IMR-90 (cell line): Measurements from ENCODE around the gene ETFB. TPM values are rescaled to one million over a fixed set of nuclear protein-coding genes. Genes with fewer than 3 reads are reported as not detected.

ENCODE experiments used
- ATAC-seq: fragments of 200-7000 bp; cut with Tn5 transposase; 2 replicates; pipeline ENCODE4 v1.9.1; 2020; ENCODE audit warnings: low read depth, mild to moderate bottlenecking, moderate library complexity
- BruUV-seq: library from RNA; stranded (reverse); fragments of 400-500 nt; replicated peaks from 2 replicates; lab custom pipeline; 2021; lab: Mats Ljungman, UMichigan
- CTCF ChIA-PET: fragments of 300-600 bp; formaldehyde crosslinking; extraction: SDS; loops from one replicate; lab custom pipeline; 2021; ENCODE audit warnings: antibody characterized with exemption; lab: Yijun Ruan, JAX
- POLR2A ChIA-PET: fragments of 300-600 bp; sonication (Branson Sonifier 250); formaldehyde crosslinking; loops from one replicate; lab custom pipeline; 2022; ENCODE audit warnings: antibody characterized with exemption; ENCODE audit not compliant: unreplicated experiment; lab: Charles Lee
- DNase-seq: peaks from one replicate; pipeline ENCODE4 v3.0.0; 2013
- H2AFZ ChIP-seq: replicated peaks from 2 replicates; pipeline ENCODE3; 2013; ENCODE audit warnings: low read length, mild to moderate bottlenecking; ENCODE audit not compliant: poor library complexity
- H2AK5ac ChIP-seq: 2 replicates; pipeline ENCODE4 v1.6.1; 2013; ENCODE audit warnings: low read depth, low read length, inconsistent platforms
- H2AK9ac ChIP-seq: replicated peaks from 2 replicates; pipeline ENCODE3; 2013; ENCODE audit warnings: mild to moderate bottlenecking, low read depth, low read length, moderate library complexity; ENCODE audit not compliant: poor library complexity
- H2BK120ac ChIP-seq: 2 replicates; pipeline ENCODE4 v1.6.1; 2013; ENCODE audit warnings: low read depth, low read length, inconsistent platforms
- H2BK15ac ChIP-seq: 3 replicates; pipeline ENCODE4 v1.6.1; 2013; ENCODE audit warnings: low read depth, low read length, inconsistent platforms
- H2BK20ac ChIP-seq: 2 replicates; pipeline ENCODE4 v1.6.1; 2013; ENCODE audit warnings: low read depth, mild to moderate bottlenecking, inconsistent platforms, low read length, moderate library complexity
- H2BK5ac ChIP-seq: 2 replicates; pipeline ENCODE4 v1.6.1; 2013; ENCODE audit warnings: mild to moderate bottlenecking, low read depth, low read length, inconsistent platforms; ENCODE audit not compliant: poor library complexity, severe bottlenecking
- H3K14ac ChIP-seq: replicated peaks from 2 replicates; pipeline ENCODE4 v1.6.1; 2013; ENCODE audit warnings: low read depth, low read length, inconsistent platforms
- H3K18ac ChIP-seq: 2 replicates; pipeline ENCODE4 v1.6.1; 2013; ENCODE audit warnings: low read depth, low read length, control low read depth
- H3K23ac ChIP-seq: 2 replicates; pipeline ENCODE4 v1.6.1; 2013; ENCODE audit warnings: low read depth, low read length, inconsistent platforms
- H3K27ac ChIP-seq: 2 replicates; pipeline ENCODE4 v1.5.1; 2013; ENCODE audit warnings: mild to moderate bottlenecking, control low read depth, low read length; ENCODE audit not compliant: insufficient read depth
- H3K27me3 ChIP-seq: 2 replicates; pipeline ENCODE4 v1.6.1; 2013; ENCODE audit warnings: low read length; ENCODE audit not compliant: control insufficient read depth, insufficient read depth
- H3K36me3 ChIP-seq: 2 replicates; pipeline ENCODE4 v1.6.1; 2013; ENCODE audit warnings: low read length, mixed read lengths; ENCODE audit not compliant: control insufficient read depth, insufficient read depth
- H3K4ac ChIP-seq: 2 replicates; pipeline ENCODE4 v1.6.1; 2013; ENCODE audit warnings: low read depth, low read length, inconsistent platforms
- H3K4me1 ChIP-seq: 2 replicates; pipeline ENCODE4 v1.6.1; 2013; ENCODE audit warnings: low read length, mixed read lengths; ENCODE audit not compliant: control insufficient read depth, insufficient read depth
- H3K4me2 ChIP-seq: 2 replicates; pipeline ENCODE4 v1.6.1; 2013; ENCODE audit warnings: low read depth, mild to moderate bottlenecking, control low read depth, low read length, moderate library complexity
- H3K4me3 ChIP-seq: 2 replicates; pipeline ENCODE4 v1.5.1; 2013; ENCODE audit warnings: low read depth, mild to moderate bottlenecking, control low read depth, low read length, moderate library complexity; ENCODE audit not compliant: insufficient read depth
- H3K56ac ChIP-seq: 2 replicates; pipeline ENCODE4 v1.6.1; 2013; ENCODE audit warnings: low read length, inconsistent platforms; ENCODE audit not compliant: insufficient read depth; ENCODE audit errors: extremely low read depth
- H3K79me1 ChIP-seq, 2 experiments: 2 replicates each; pipeline ENCODE4 v1.6.1; 2013; ENCODE audit warnings: low read length in 2 of 2, inconsistent platforms in 1 of 2, low read depth in 1 of 2
- H3K9ac ChIP-seq: 2 replicates; pipeline ENCODE4 v1.6.1; 2013; ENCODE audit warnings: low read depth, low read length, control low read depth
- H3K9me1 ChIP-seq: 2 replicates; pipeline ENCODE4 v1.6.1; 2013; ENCODE audit warnings: low read length, inconsistent platforms; ENCODE audit not compliant: insufficient read depth
- H3K9me3 ChIP-seq: 2 replicates; pipeline ENCODE4 v1.6.1; 2013; ENCODE audit warnings: low read length; ENCODE audit not compliant: control insufficient read depth, insufficient read depth
- H4K20me1 ChIP-seq: 2 replicates; pipeline ENCODE4 v1.6.1; 2013; ENCODE audit warnings: low read length, inconsistent platforms; ENCODE audit not compliant: insufficient read depth
- H4K5ac ChIP-seq: 2 replicates; pipeline ENCODE4 v1.6.1; 2013; ENCODE audit warnings: mild to moderate bottlenecking, low read depth, low read length, control low read depth
- H4K8ac ChIP-seq, 2 experiments: 2 replicates each; pipeline ENCODE4 v1.6.1; 2013; ENCODE audit warnings: low read depth in 2 of 2, low read length in 2 of 2, control low read depth in 1 of 2, inconsistent platforms in 1 of 2
- H4K91ac ChIP-seq: 2 replicates; pipeline ENCODE4 v1.6.1; 2013; ENCODE audit warnings: low read depth, low read length, inconsistent platforms; ENCODE audit not compliant: insufficient read depth
- BHLHE40 ChIP-seq: fragments of 150-350 bp; IDR thresholded peaks from 2 replicates; pipeline ENCODE4 v1.6.1; 2016; ENCODE audit warnings: mild to moderate bottlenecking, low read depth, low read length
- CEBPB ChIP-seq: IDR thresholded peaks from 2 replicates; pipeline ENCODE4 v1.6.1; 2012; ENCODE audit warnings: low read depth, low read length, improper control_type of control experiment
- CHD1 ChIP-seq: IDR thresholded peaks from 2 replicates; pipeline ENCODE4 v1.6.1; 2012; ENCODE audit warnings: low read depth, low read length, improper control_type of control experiment
- CTCF ChIP-seq: conservative IDR thresholded peaks from 2 replicates; pipeline ENCODE4 v1.5.1; 2012; ENCODE audit warnings: mild to moderate bottlenecking, low read depth, low read length, improper control_type of control experiment
- ELK1 ChIP-seq: fragments of 150-350 bp; IDR thresholded peaks from 2 replicates; pipeline ENCODE4 v1.6.1; 2016; ENCODE audit warnings: low read depth, mild to moderate bottlenecking, low read length, moderate library complexity, borderline replicate concordance
- FOS ChIP-seq: fragments of 150-350 bp; IDR thresholded peaks from 2 replicates; pipeline ENCODE4 v1.6.1; 2016; ENCODE audit warnings: low read depth, low read length
- MAFK ChIP-seq: IDR thresholded peaks from 2 replicates; pipeline ENCODE4 v1.6.1; 2012; ENCODE audit warnings: low read depth, low read length, improper control_type of control experiment
- MAZ ChIP-seq: IDR thresholded peaks from 2 replicates; pipeline ENCODE4 v1.6.1; 2012; ENCODE audit warnings: low read depth, mild to moderate bottlenecking, low read length, improper control_type of control experiment, moderate library complexity, borderline replicate concordance
- MXI1 ChIP-seq: IDR thresholded peaks from 2 replicates; pipeline ENCODE4 v1.6.1; 2012; ENCODE audit warnings: low read depth, mild to moderate bottlenecking, low read length, moderate library complexity, borderline replicate concordance
- POLR2A ChIP-seq: IDR thresholded peaks from 2 replicates; pipeline ENCODE4 v1.6.1; 2012; ENCODE audit warnings: mild to moderate bottlenecking, low read depth, low read length
- RAD21 ChIP-seq: IDR thresholded peaks from 2 replicates; pipeline ENCODE4 v1.6.1; 2012; ENCODE audit warnings: low read length, improper control_type of control experiment
- RCOR1 ChIP-seq: IDR thresholded peaks from 2 replicates; pipeline ENCODE4 v1.6.1; 2012; ENCODE audit warnings: mild to moderate bottlenecking, low read length, improper control_type of control experiment; ENCODE audit not compliant: insufficient replicate concordance
- RFX5 ChIP-seq: IDR thresholded peaks from 2 replicates; pipeline ENCODE4 v1.8.0; 2012; ENCODE audit warnings: low read depth, mild to moderate bottlenecking, low read length, moderate library complexity
- SMC3 ChIP-seq: fragments of 150-350 bp; IDR thresholded peaks from 2 replicates; pipeline ENCODE4 v1.6.1; 2016; ENCODE audit warnings: low read depth, mild to moderate bottlenecking, antibody characterized with exemption, low read length, moderate library complexity
- USF2 ChIP-seq: fragments of 150-350 bp; IDR thresholded peaks from 2 replicates; pipeline ENCODE4 v1.6.1; 2017; ENCODE audit warnings: mild to moderate bottlenecking, antibody characterized with exemption, low read length, low read depth
- WGBS, 2 experiments: methylation state at CpG; one replicate each; pipeline versions ENCODE4 v1.1.5 to v1.1.7; 2013; ENCODE audit warnings: missing lambda C conversion rate in 2 of 2; ENCODE audit not compliant: insufficient read length in 1 of 2; ENCODE audit errors: extremely low coverage in 2 of 2; 5-methylcytosine and 5-hydroxymethylcytosine counted together
- dilution Hi-C: fragments of 300-500 bp; cut with HindIII; formaldehyde crosslinking; loops from one replicate; pipeline ENCODE4 v1.14.3; 2018; ENCODE audit warnings: low sequenced_read_pairs; ENCODE audit not compliant: unreplicated experiment
- in situ Hi-C: fragments of 300-500 bp; cut with MboI; formaldehyde crosslinking; loops from 3 replicates; pipeline ENCODE4 v1.14.3; 2019; ENCODE audit warnings: low sequenced_read_pairs, inconsistent platforms, mixed read lengths
- intact Hi-C: fragments of 100-400 bp; cut with micrococcal nuclease; formaldehyde crosslinking; loops from 2 replicates; pipeline ENCODE4 v1.10.0; 2022
- polyA plus RNA-seq, 3 experiments: library from polyadenylated mRNA; depleted of rRNA; stranded (reverse); fragments of >200 nt; gene quantifications; 2 replicates each; pipeline ENCODE4 v1.2.3, GENCODE V29; 2012; ENCODE audit warnings: low replicate concordance in 1 of 3
- total RNA-seq: library from RNA; depleted of rRNA; stranded (reverse); fragments of >200 nt; gene quantifications from 2 replicates; pipeline ENCODE4 v1.2.3, GENCODE V29; 2012

ETFB gene
- total and polyA plus RNA-seq, 2 of the 4 experiments (the other 2 are of a cell fraction) = 141 to 166 TPM

- intact Hi-C loops = no loop called here
- H3K14ac ChIP-seq = no peak overlapping the region
- no peaks in the 10 kb centered on the region for H3K27me3 ChIP-seq
- H3K18ac ChIP-seq = no peak overlapping the region
- H2AK5ac ChIP-seq = no peak overlapping the region
- no peak overlapping the region for H2BK20ac ChIP-seq
- H3K9me3 ChIP-seq = no peaks in the 10 kb centered on the region; the same call in 1 of the 2 replicates
- POLR2A ChIA-PET = no interaction called here
- WGBS, 2 experiments = 100% methylated on average over 2 of the region's 16 CpGs; no CpG with 5 or more reads in 1 of the 2 experiments
- no peak overlapping the region for H3K4ac ChIP-seq
- no peak overlapping the region for H3K4me2 ChIP-seq
- BruUV-seq = no TSS peak
- H3K9ac ChIP-seq = no peak overlapping the region
- DNase-seq = no peak
- no peak overlapping the region for H2BK120ac ChIP-seq
- H3K4me3 ChIP-seq = no peak overlapping the region
- H3K36me3 ChIP-seq = peaks cover 17% of the 10 kb centered on the region
- H2AK9ac ChIP-seq = no peak overlapping the region
- dilution Hi-C loops = no loop called here
- peaks cover 4 to 5% of the 10 kb centered on the region in 2 experiments; a peak in 2 of 4 replicates for H3K79me1 ChIP-seq
- no peak overlapping the region for H3K23ac ChIP-seq
- no peak overlapping the region for H2BK5ac ChIP-seq
- no peak overlapping the region for H4K8ac ChIP-seq
- H2BK15ac ChIP-seq = no peak overlapping the region
- in situ Hi-C loops = no loop called here
- H3K9me1 ChIP-seq = no peaks in the 10 kb centered on the region
- H3K56ac ChIP-seq = no peak overlapping the region
- H3K4me1 ChIP-seq = peaks cover 2% of the 10 kb centered on the region
- no peak overlapping the region for H4K5ac ChIP-seq
- no peak for TF ChIP-seq CHD1
- TF ChIP-seq RCOR1 = no peak
- no peak for TF ChIP-seq FOS
- no peak for TF ChIP-seq ELK1
- TF ChIP-seq MAZ = no peak
- no peak for TF ChIP-seq MXI1
- no peak for TF ChIP-seq RFX5
- TF ChIP-seq CTCF = no peak
- TF ChIP-seq MAFK = no peak
- no peak for TF ChIP-seq POLR2A
- TF ChIP-seq RAD21 = no peak
- TF ChIP-seq BHLHE40 = no peak
- no peak for TF ChIP-seq SMC3
- no peak for TF ChIP-seq CEBPB
- TF ChIP-seq USF2 = no peak
- CTCF ChIA-PET = no interaction called here
- no peak overlapping the region for H2AFZ ChIP-seq
- H4K91ac ChIP-seq = no peak overlapping the region
- no peaks in the 10 kb centered on the region for H4K20me1 ChIP-seq
- no peak for ATAC-seq
- no peak overlapping the region for H3K27ac ChIP-seq
These were observed 13.3 kb downstream of the ETFB start for GRCh38 chr19:51352783-51353360.
